T-cell (primary cell): ENCODE results near the gene EVI5. TPM values are rescaled to one million over a fixed set of nuclear protein-coding genes. Genes with fewer than 3 reads are reported as not detected.
"Not testable (repeated sequence)": the region's sequence is repeated elsewhere in the genome, so short reads cannot be mapped to it uniquely, and the experiment has no call there.

ENCODE experiments used
- ATAC-seq, 4 experiments: fragments of 200-7000 bp in 3 of 4; fragments of 150-1000 bp in 1 of 4; cut with Tn5 transposase; replicated peaks in 1 of 4; 1 replicate in 3 of 4; 2 replicates in 1 of 4; pipeline ENCODE4 v1.10.0; 2021; ENCODE audit warnings: moderate library complexity in 3 of 4, mild to moderate bottlenecking in 2 of 4, moderate number of reproducible peaks in 1 of 4
- CTCF ChIA-PET, 2 donors: fragments of 300-600 bp; sonication (Branson Sonifier 250); formaldehyde crosslinking; loops; one replicate each; lab custom pipeline; 2022; ENCODE audit warnings: antibody characterized with exemption in 2 of 2; lab: Charles Lee
- POLR2A ChIA-PET, 2 donors: fragments of 300-600 bp; sonication (Branson Sonifier 250); formaldehyde crosslinking; loops; one replicate each; lab custom pipeline; 2022; ENCODE audit warnings: antibody characterized with exemption in 2 of 2; lab: Charles Lee
- DNase-seq, 35 experiments: peaks; one replicate each; pipeline versions ENCODE4 v3.0.0 to v3.0.0-alpha.2; 2013 to 2023
- H3K27ac ChIP-seq: one replicate; pipeline ENCODE4 v1.5.1; 2013; ENCODE audit warnings: low read length
- H3K27me3 ChIP-seq, 2 experiments: replicated peaks in 1 of 2; 1 replicate in 1 of 2; 2 replicates in 1 of 2; pipeline versions ENCODE4 v1.6.1 to v1.7.0; 2013; ENCODE audit warnings: low read length in 1 of 2, mixed read lengths in 1 of 2; ENCODE audit not compliant: control insufficient read depth in 2 of 2, insufficient read depth in 2 of 2; ENCODE audit errors: extremely low read depth in 1 of 2
- H3K36me3 ChIP-seq, 2 donors: 1 replicate in 1 of 2; 2 replicates in 1 of 2; pipeline versions ENCODE4 v1.6.1 to v1.7.0; 2013; ENCODE audit warnings: low read length in 1 of 2; ENCODE audit not compliant: control insufficient read depth in 2 of 2, insufficient read depth in 1 of 2; ENCODE audit errors: extremely low read depth in 1 of 2
- H3K4me1 ChIP-seq, 2 experiments: 1 replicate in 1 of 2; 2 replicates in 1 of 2; pipeline versions ENCODE4 v1.6.1 to v1.7.0; 2013; ENCODE audit warnings: low read length in 2 of 2, mixed read lengths in 1 of 2; ENCODE audit not compliant: insufficient read depth in 2 of 2, control insufficient read depth in 1 of 2; ENCODE audit errors: extremely low read depth in 1 of 2
- H3K4me3 ChIP-seq, 2 donors: 1 replicate in 1 of 2; 2 replicates in 1 of 2; pipeline versions ENCODE4 v1.5.1 to v1.7.0; 2013; ENCODE audit warnings: mild to moderate bottlenecking in 2 of 2, low read length in 1 of 2, moderate library complexity in 1 of 2; ENCODE audit not compliant: control insufficient read depth in 1 of 2; ENCODE audit errors: extremely low read depth in 1 of 2
- H3K9me3 ChIP-seq: 2 replicates; pipeline ENCODE4 v1.7.0; 2013
- H3K27ac Mint-ChIP-seq, 2 donors: one replicate each; pipeline ENCODE4 v1.8.0; 2020 to 2021; ENCODE audit warnings: mild to moderate bottlenecking in 2 of 2, mixed read lengths in 2 of 2
- H3K27me3 Mint-ChIP-seq, 2 donors: one replicate each; pipeline ENCODE4 v1.8.0; 2021 to 2022; ENCODE audit warnings: mixed read lengths in 2 of 2
- H3K36me3 Mint-ChIP-seq: one replicate; pipeline ENCODE4 v1.8.0; 2021; ENCODE audit warnings: mixed read lengths
- H3K4me1 Mint-ChIP-seq, 3 donors: one replicate each; pipeline ENCODE4 v1.8.0; 2020 to 2022; ENCODE audit warnings: mixed read lengths in 3 of 3, mild to moderate bottlenecking in 1 of 3
- H3K4me3 Mint-ChIP-seq, 3 donors: one replicate each; pipeline ENCODE4 v1.8.0; 2020 to 2022; ENCODE audit warnings: mild to moderate bottlenecking in 3 of 3, mixed read lengths in 3 of 3, moderate library complexity in 3 of 3
- H3K9me3 Mint-ChIP-seq, 3 donors: one replicate each; pipeline ENCODE4 v1.8.0; 2020 to 2022; ENCODE audit warnings: mixed read lengths in 3 of 3
- WGBS: methylation state at CpG from one replicate; pipeline ENCODE4 v1.1.5; 2013; ENCODE audit warnings: missing lambda C conversion rate; ENCODE audit not compliant: insufficient coverage; 5-methylcytosine and 5-hydroxymethylcytosine counted together
- total RNA-seq, 35 experiments: library from RNA in 6 of 35; stranded (reverse) in 6 of 35; fragments of 120-200 nt in 1 of 35; gene quantifications; one replicate each; pipeline versions ENCODE4 v1.2.1 to v1.2.4 and lab custom pipeline; 2013 to 2026

Gene EVI5
- total RNA-seq, 5 donors from 2014 or later (not counting 1 experiment from before 2014, with no cell fraction given): 1.5 to 2.4 (median 2.0) TPM

GRCh38 chr1:92638498-92638897 is 146.4 kb downstream of the EVI5 start:
- Histone ChIP-seq H3K27me3 (no peaks in the 10 kb centered on the region), H3K27ac (no peak overlapping the region), H3K4me1 (no peaks in the 10 kb centered on the region), H3K36me3 (no peaks in the 10 kb centered on the region), H3K4me3 (no peak overlapping the region), H3K9me3 (no peaks in the 10 kb centered on the region)
- Mint-ChIP-seq H3K36me3 (peaks cover 10% of the 10 kb centered on the region), H3K27ac (no peak overlapping the region), H3K4me1 (no peaks in the 10 kb centered on the region), H3K27me3 (peaks cover 5 to 15% of the 10 kb centered on the region in 2 donors), H3K9me3 (no peaks in the 10 kb centered on the region), H3K4me3 (no peak overlapping the region)
- ChIA-PET POLR2A (no interaction called here), CTCF (no interaction called here)
- ATAC-seq (no peak), DNase-seq (no peak)

GRCh38 chr1:92635203-92635602 is 149.7 kb downstream of the EVI5 start:
- H3K4me1 Mint-ChIP-seq, H3K9me3 Mint-ChIP-seq, H3K9me3 ChIP-seq, H3K4me3 ChIP-seq, H3K36me3 ChIP-seq, H3K27me3 ChIP-seq, H3K27ac Mint-ChIP-seq, H3K27ac ChIP-seq, CTCF ChIA-PET, DNase-seq, H3K4me3 Mint-ChIP-seq, ATAC-seq, H3K4me1 ChIP-seq: not testable (repeated sequence)
- H3K27me3 Mint-ChIP-seq: peaks cover 5 to 13% of the 10 kb centered on the region in 2 donors
- WGBS: 93% methylated on average over 16 of the region's 16 CpGs
- POLR2A ChIA-PET: interaction anchor here in 1 of 2 donors (0.6 kb wide), 1 partner anchor 98 kb away, joined by 5 read pairs; no protein-coding TSS in a partner anchor
- peaks cover 13% of the 10 kb centered on the region for H3K36me3 Mint-ChIP-seq

GRCh38 chr1:92623187-92623778 is 161.6 kb downstream of the EVI5 start:
- Mint-ChIP-seq H3K4me1 (no peaks in the 10 kb centered on the region), H3K36me3 (no peaks in the 10 kb centered on the region), H3K9me3 (no peaks in the 10 kb centered on the region), H3K4me3 (no peak overlapping the region), H3K27me3 (no peaks in the 10 kb centered on the region), H3K27ac (no peak overlapping the region)
- DNase-seq: peak in 1 of 35 experiments; percentile 55
- peak in 2 of 4 experiments; percentile 42 to 69 for ATAC-seq
- ChIA-PET POLR2A (no interaction called here), CTCF (interaction anchor here (0.5 to 2.3 kb wide), 6 partner anchors 311 to 676 kb away, joined by 3 to 26 read pairs (median 7); no protein-coding TSS in a partner anchor)
- Histone ChIP-seq H3K4me1 (no peaks in the 10 kb centered on the region), H3K4me3 (no peak overlapping the region), H3K36me3 (no peaks in the 10 kb centered on the region), H3K27me3 (no peaks in the 10 kb centered on the region), H3K9me3 (no peaks in the 10 kb centered on the region), H3K27ac (no peak overlapping the region)
- 83% methylated on average over 1 of the region's 3 CpGs for WGBS

GRCh38 chr1:92619466-92620189 is 165.3 kb downstream of the EVI5 start:
- no peaks in the 10 kb centered on the region for H3K27me3 Mint-ChIP-seq
- ATAC-seq (no peak), DNase-seq (no peak)
- no peaks in the 10 kb centered on the region for H3K4me1 ChIP-seq
- H3K27ac ChIP-seq: no peak overlapping the region
- no peaks in the 10 kb centered on the region for H3K36me3 ChIP-seq
- H3K9me3 ChIP-seq: no peaks in the 10 kb centered on the region
- 82% methylated on average over 6 of the region's 13 CpGs for WGBS
- no peaks in the 10 kb centered on the region for H3K27me3 ChIP-seq
- no peak overlapping the region for H3K27ac Mint-ChIP-seq
- POLR2A ChIA-PET: no interaction called here
- no peaks in the 10 kb centered on the region for H3K4me1 Mint-ChIP-seq
- no peak overlapping the region for H3K4me3 ChIP-seq
- no peaks in the 10 kb centered on the region for H3K36me3 Mint-ChIP-seq
- no peak overlapping the region for H3K4me3 Mint-ChIP-seq
- CTCF ChIA-PET: interaction anchor here (0.6 to 1.6 kb wide), 6 partner anchors 14 to 622 kb away, joined by 3 to 5 read pairs (median 3); no protein-coding TSS in a partner anchor
- no peaks in the 10 kb centered on the region for H3K9me3 Mint-ChIP-seq

GRCh38 chr1:92601044-92601443 is 183.9 kb downstream of the EVI5 start:
- CTCF ChIA-PET: interaction anchor here in 1 of 2 donors (0.5 to 1.8 kb wide), 2 partner anchors 112 to 291 kb away, joined by 3 to 7 read pairs; no protein-coding TSS in a partner anchor
- Histone ChIP-seq H3K27me3 (no peaks in the 10 kb centered on the region), H3K36me3 (no peaks in the 10 kb centered on the region), H3K4me1 (no peaks in the 10 kb centered on the region), H3K27ac (no peak overlapping the region), H3K4me3 (no peak overlapping the region), H3K9me3 (no peaks in the 10 kb centered on the region)
- Mint-ChIP-seq H3K9me3 (no peaks in the 10 kb centered on the region), H3K4me3 (no peak overlapping the region), H3K4me1 (peaks cover 3 to 12% (median 6%) of the 10 kb centered on the region in 3 donors), H3K27ac (no peak overlapping the region), H3K36me3 (no peaks in the 10 kb centered on the region), H3K27me3 (no peaks in the 10 kb centered on the region)
- POLR2A ChIA-PET: no interaction called here
- no CpG with 5 or more reads among the region's 2 CpGs for WGBS
- DNase-seq (no peak), ATAC-seq (no peak)

- ATAC-seq (peak in 3 of 4 experiments; percentile 50 to 62 (median 55)), DNase-seq (peak in 1 of 35 experiments; percentile 67)
- Histone ChIP-seq H3K4me3 (no peak overlapping the region), H3K27me3 (no peaks in the 10 kb centered on the region), H3K36me3 (no peaks in the 10 kb centered on the region), H3K4me1 (no peaks in the 10 kb centered on the region), H3K9me3 (no peaks in the 10 kb centered on the region), H3K27ac (no peak overlapping the region)
- Mint-ChIP-seq H3K27ac (no peak overlapping the region), H3K27me3 (no peaks in the 10 kb centered on the region), H3K4me1 (peaks cover 3 to 12% (median 6%) of the 10 kb centered on the region in 3 donors), H3K36me3 (no peaks in the 10 kb centered on the region), H3K9me3 (no peaks in the 10 kb centered on the region), H3K4me3 (no peak overlapping the region)
- CTCF ChIA-PET: interaction anchor here (0.7 to 1.8 kb wide), 3 partner anchors 251 to 289 kb away, joined by 3 to 17 read pairs (median 5); no protein-coding TSS in a partner anchor
- no CpG with 5 or more reads among the region's 2 CpGs for WGBS
- POLR2A ChIA-PET: interaction anchor here in 1 of 2 donors (0.5 kb wide), 1 partner anchor 281 kb away, joined by 3 read pairs; no protein-coding TSS in a partner anchor
These were observed 185.7 kb downstream of the EVI5 start for GRCh38 chr1:92599184-92599583.
